Natural killer cell treated with Interleukin-12 subunit alpha and Interleukin-12 subunit beta and Interleukin-15 and Interleukin-18, amount 100 ng/mL, for 72 hours (primary cell): ENCODE measurements around the gene NBEAL2. TPM values are rescaled to one million over a fixed set of nuclear protein-coding genes. Genes with fewer than 3 reads are reported as not detected.
"Not testable (repeated sequence)": the region's sequence is repeated elsewhere in the genome, so short reads cannot be mapped to it uniquely, and the experiment has no call there.

ENCODE experiments used
- ATAC-seq, 2 donors: fragments of 150-1000 bp; cut with Tn5 transposase in 1 of 2; sonication (Bioruptor Pico), chemical (Tn5 transposase) in 1 of 2; 2 replicates each; pipeline ENCODE4 v1.10.0; 2021
- DNase-seq: peaks from one replicate; pipeline ENCODE4 v3.0.0; 2022; ENCODE audit warnings: low spot score
- H3K27ac Mint-ChIP-seq, 2 donors: 1 replicate in 1 of 2; 2 replicates in 1 of 2; pipeline ENCODE4 v1.8.0; 2022; ENCODE audit warnings: mixed read lengths in 2 of 2, mild to moderate bottlenecking in 1 of 2, moderate library complexity in 1 of 2
- H3K27me3 Mint-ChIP-seq, 2 donors: 1 replicate in 1 of 2; 2 replicates in 1 of 2; pipeline ENCODE4 v1.8.0; 2022; ENCODE audit warnings: mixed read lengths in 2 of 2
- H3K36me3 Mint-ChIP-seq: one replicate; pipeline ENCODE4 v1.8.0; 2022; ENCODE audit warnings: mixed read lengths
- H3K4me1 Mint-ChIP-seq, 2 donors: 1 replicate in 1 of 2; 2 replicates in 1 of 2; pipeline ENCODE4 v1.8.0; 2022; ENCODE audit warnings: low read depth in 2 of 2, mixed read lengths in 2 of 2, mild to moderate bottlenecking in 1 of 2
- H3K4me3 Mint-ChIP-seq: one replicate; pipeline ENCODE4 v1.8.0; 2022; ENCODE audit warnings: mixed read lengths
- H3K9me3 Mint-ChIP-seq: 2 replicates; pipeline ENCODE4 v1.8.0; 2022; ENCODE audit warnings: mixed read lengths
- total RNA-seq, 2 donors: library from RNA; stranded (reverse); gene quantifications; one replicate each; pipeline ENCODE4 v1.2.3, GENCODE V29; 2022

The NBEAL2 gene
- total RNA-seq, 2 donors from 2014 or later = 121 to 255 TPM

- Mint-ChIP-seq H3K27me3 (no peaks in the 10 kb centered on the region), H3K4me1 (peaks cover 44 to 47% of the 10 kb centered on the region in 2 donors), H3K27ac (peak overlapping the region; percentile 81 to 93), H3K9me3 (no peaks in the 10 kb centered on the region), H3K36me3 (peaks cover 8% of the 10 kb centered on the region), H3K4me3 (peak overlapping the region; percentile 82)
- ATAC-seq (peak in 1 of 2 donors; percentile 58), DNase-seq (no peak)
Measured at GRCh38 chr3:47017504-47018268, 38.2 kb downstream of the NBEAL2 start.

GRCh38 chr3:47018269-47018611 lies 38.8 kb downstream of the NBEAL2 start:
- H3K27ac Mint-ChIP-seq = peak overlapping the region; percentile 81 to 93

GRCh38 chr3:47019201-47019600 lies 39.7 kb downstream of the NBEAL2 start:
- Mint-ChIP-seq H3K27me3 (no peaks in the 10 kb centered on the region), H3K9me3 (no peaks in the 10 kb centered on the region), H3K4me1 (peaks cover 44 to 45% of the 10 kb centered on the region in 2 donors), H3K36me3 (peaks cover 8% of the 10 kb centered on the region), H3K27ac (peak overlapping the region; percentile 81 to 93), H3K4me3 (peak overlapping the region; percentile 82)
- DNase-seq = no peak
- peak; percentile 78 to 84 for ATAC-seq

More at GRCh38 chr3:47018269-47018611, 38.8 kb downstream of the NBEAL2 start:
- Mint-ChIP-seq H3K9me3 (no peaks in the 10 kb centered on the region), H3K4me1 (peaks cover 44 to 47% of the 10 kb centered on the region in 2 donors), H3K36me3 (peaks cover 8% of the 10 kb centered on the region), H3K4me3 (peak overlapping the region; percentile 82), H3K27me3 (no peaks in the 10 kb centered on the region)
- ATAC-seq = no peak
- DNase-seq = no peak

GRCh38 chr3:47020311-47020710 lies 40.8 kb downstream of the NBEAL2 start:
- Mint-ChIP-seq H3K9me3 (no peaks in the 10 kb centered on the region), H3K27me3 (no peaks in the 10 kb centered on the region), H3K4me3 (no peak overlapping the region)

GRCh38 chr3:47022641-47023071 lies 43.2 kb downstream of the NBEAL2 start:
- Mint-ChIP-seq H3K36me3 (peaks cover 12% of the 10 kb centered on the region), H3K27ac (no peak overlapping the region), H3K4me1 (peaks cover 42 to 46% of the 10 kb centered on the region in 2 donors), H3K9me3 (no peaks in the 10 kb centered on the region), H3K27me3 (no peaks in the 10 kb centered on the region), H3K4me3 (no peak overlapping the region)
- no peak for DNase-seq
- no peak for ATAC-seq

More at GRCh38 chr3:47020311-47020710, 40.8 kb downstream of the NBEAL2 start:
- Mint-ChIP-seq H3K4me1 (peaks cover 50 to 51% of the 10 kb centered on the region in 2 donors), H3K36me3 (peaks cover 8% of the 10 kb centered on the region), H3K27ac (peak overlapping the region in 1 of 2 donors; percentile 86)
- no peak for ATAC-seq
- DNase-seq = no peak

GRCh38 chr3:47024932-47025331 lies 45.5 kb downstream of the NBEAL2 start:
- Mint-ChIP-seq H3K4me1 (peaks cover 23 to 25% of the 10 kb centered on the region in 2 donors), H3K36me3 (peaks cover 5% of the 10 kb centered on the region), H3K4me3 (no peak overlapping the region), H3K9me3 (no peaks in the 10 kb centered on the region), H3K27ac (peak overlapping the region in 1 of 2 donors; percentile 4), H3K27me3 (no peaks in the 10 kb centered on the region)
- DNase-seq (no peak), ATAC-seq (no peak)

GRCh38 chr3:47026432-47026831 lies 47.0 kb downstream of the NBEAL2 start:
- H3K27me3 Mint-ChIP-seq, H3K36me3 Mint-ChIP-seq, H3K4me3 Mint-ChIP-seq, H3K9me3 Mint-ChIP-seq, DNase-seq, ATAC-seq: not testable (repeated sequence)
- Mint-ChIP-seq H3K4me1 (peaks cover 26 to 27% of the 10 kb centered on the region in 2 donors), H3K27ac (peak overlapping the region in 1 of 2 donors; percentile 20)

GRCh38 chr3:47028146-47028545 lies 48.7 kb downstream of the NBEAL2 start:
- H3K9me3 Mint-ChIP-seq = no peaks in the 10 kb centered on the region
- H3K36me3 Mint-ChIP-seq = peaks cover 5% of the 10 kb centered on the region
- peaks cover 29% of the 10 kb centered on the region in 2 donors for H3K4me1 Mint-ChIP-seq
- DNase-seq (no peak), ATAC-seq (no peak)
- no peak overlapping the region for H3K27ac Mint-ChIP-seq
- no peak overlapping the region for H3K4me3 Mint-ChIP-seq
- H3K27me3 Mint-ChIP-seq = no peaks in the 10 kb centered on the region

- DNase-seq (no peak), ATAC-seq (no peak)
- H3K36me3 Mint-ChIP-seq = peaks cover 5% of the 10 kb centered on the region
- H3K27me3 Mint-ChIP-seq = no peaks in the 10 kb centered on the region
- no peaks in the 10 kb centered on the region for H3K9me3 Mint-ChIP-seq
- H3K27ac Mint-ChIP-seq = no peak overlapping the region
- H3K4me1 Mint-ChIP-seq = peaks cover 29 to 30% of the 10 kb centered on the region in 2 donors
- no peak overlapping the region for H3K4me3 Mint-ChIP-seq
Measured at GRCh38 chr3:47028667-47029066, 49.2 kb downstream of the NBEAL2 start.

GRCh38 chr3:47031041-47031440 lies 51.6 kb downstream of the NBEAL2 start:
- peak in 1 of 2 donors; percentile 24 for ATAC-seq
- not testable (repeated sequence) for DNase-seq, H3K4me3 Mint-ChIP-seq, H3K27me3 Mint-ChIP-seq, H3K9me3 Mint-ChIP-seq
- Mint-ChIP-seq H3K36me3 (peaks cover 11% of the 10 kb centered on the region), H3K27ac (peak overlapping the region; percentile 1 to 6), H3K4me1 (peaks cover 14 to 19% of the 10 kb centered on the region in 2 donors)

- Mint-ChIP-seq H3K27ac (no peak overlapping the region), H3K4me3 (no peak overlapping the region), H3K9me3 (no peaks in the 10 kb centered on the region), H3K4me1 (peaks cover 26 to 27% of the 10 kb centered on the region in 2 donors), H3K36me3 (peaks cover 15% of the 10 kb centered on the region), H3K27me3 (no peaks in the 10 kb centered on the region)
- ATAC-seq (no peak), DNase-seq (no peak)
Measured at GRCh38 chr3:47034868-47035489, 55.5 kb downstream of the NBEAL2 start.

- H3K9me3 Mint-ChIP-seq = no peaks in the 10 kb centered on the region
- H3K4me1 Mint-ChIP-seq = peaks cover 29% of the 10 kb centered on the region in 2 donors
- peaks cover 22% of the 10 kb centered on the region for H3K36me3 Mint-ChIP-seq
- DNase-seq (no peak), ATAC-seq (no peak)
- H3K27me3 Mint-ChIP-seq = no peaks in the 10 kb centered on the region
- no peak overlapping the region for H3K27ac Mint-ChIP-seq
- H3K4me3 Mint-ChIP-seq = no peak overlapping the region
Measured at GRCh38 chr3:47035645-47036044, 56.2 kb downstream of the NBEAL2 start.

GRCh38 chr3:47036145-47036544 lies 56.7 kb downstream of the NBEAL2 start:
- no peaks in the 10 kb centered on the region for H3K27me3 Mint-ChIP-seq
- ATAC-seq = no peak
- no peak for DNase-seq
- no peak overlapping the region for H3K27ac Mint-ChIP-seq
- no peak overlapping the region for H3K4me3 Mint-ChIP-seq
- H3K9me3 Mint-ChIP-seq = no peaks in the 10 kb centered on the region
- peaks cover 24 to 25% of the 10 kb centered on the region in 2 donors for H3K4me1 Mint-ChIP-seq
- H3K36me3 Mint-ChIP-seq = peaks cover 25% of the 10 kb centered on the region

GRCh38 chr3:47037302-47037701 lies 57.8 kb downstream of the NBEAL2 start:
- not testable (repeated sequence) for DNase-seq, H3K9me3 Mint-ChIP-seq, ATAC-seq, H3K27me3 Mint-ChIP-seq
- H3K36me3 Mint-ChIP-seq = peaks cover 25% of the 10 kb centered on the region
- peak overlapping the region; percentile 64 to 78 for H3K27ac Mint-ChIP-seq
- H3K4me1 Mint-ChIP-seq = peaks cover 20 to 25% of the 10 kb centered on the region in 2 donors
- peak overlapping the region; percentile 63 for H3K4me3 Mint-ChIP-seq
